NOMO-1 treated with DMSO at 0.1 percent for 48 hours (cell line): ENCODE measurements around the gene SIAE.
A peak's percentile ranks its signal among the peaks of the same experiment; 100 is the strongest.

Experiments used
- DNase-seq: peaks from one replicate; lab custom pipeline; 2025; ENCODE audit not compliant: unreplicated experiment; lab: John Stamatoyannopoulos, UW

SIAE gene, protein sequence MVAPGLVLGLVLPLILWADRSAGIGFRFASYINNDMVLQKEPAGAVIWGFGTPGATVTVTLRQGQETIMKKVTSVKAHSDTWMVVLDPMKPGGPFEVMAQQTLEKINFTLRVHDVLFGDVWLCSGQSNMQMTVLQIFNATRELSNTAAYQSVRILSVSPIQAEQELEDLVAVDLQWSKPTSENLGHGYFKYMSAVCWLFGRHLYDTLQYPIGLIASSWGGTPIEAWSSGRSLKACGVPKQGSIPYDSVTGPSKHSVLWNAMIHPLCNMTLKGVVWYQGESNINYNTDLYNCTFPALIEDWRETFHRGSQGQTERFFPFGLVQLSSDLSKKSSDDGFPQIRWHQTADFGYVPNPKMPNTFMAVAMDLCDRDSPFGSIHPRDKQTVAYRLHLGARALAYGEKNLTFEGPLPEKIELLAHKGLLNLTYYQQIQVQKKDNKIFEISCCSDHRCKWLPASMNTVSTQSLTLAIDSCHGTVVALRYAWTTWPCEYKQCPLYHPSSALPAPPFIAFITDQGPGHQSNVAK

DNA sequence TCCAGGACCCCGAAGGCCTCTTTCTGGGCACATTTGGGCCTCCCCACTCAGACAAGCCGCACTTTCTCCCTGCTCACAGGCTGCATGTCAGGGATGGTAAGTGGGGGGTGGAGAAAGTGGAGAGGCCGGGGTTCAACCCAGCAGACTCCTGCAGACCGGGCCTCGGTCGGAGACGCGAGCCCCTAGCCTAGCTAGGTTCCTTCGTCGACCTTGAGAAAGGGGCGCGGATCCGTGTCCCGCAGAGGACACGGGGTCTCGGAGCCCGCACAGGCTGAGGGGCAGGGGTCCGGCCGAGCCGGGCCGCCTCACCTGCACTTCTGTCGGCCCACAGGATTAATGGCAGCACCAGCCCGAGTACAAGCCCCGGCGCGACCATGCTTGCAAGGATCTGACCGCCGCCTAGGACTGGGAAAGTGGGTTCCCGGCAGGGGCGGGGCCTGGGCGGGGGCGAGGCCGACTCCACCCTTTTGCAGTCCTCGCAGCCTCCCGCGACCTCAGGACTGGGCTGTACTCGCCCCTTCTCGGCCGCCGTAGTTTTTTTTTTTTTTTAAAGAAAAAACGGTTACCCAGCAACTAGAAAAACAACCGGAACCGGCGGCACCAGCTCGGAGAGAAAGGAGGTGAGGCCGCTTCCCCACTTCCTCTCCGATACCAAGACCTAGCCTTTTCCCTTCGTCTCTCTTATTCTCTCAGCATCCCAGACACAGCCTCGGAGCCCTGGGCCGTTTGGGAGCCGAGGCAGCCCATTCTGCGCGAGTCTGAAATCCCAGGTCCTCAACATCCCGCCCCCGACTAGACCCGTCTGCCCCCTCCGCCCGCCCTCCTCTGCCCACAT, at the start of gene SIAE, which contains the start of gene SPA17:
SIAE (minus strand) TSS at position 407 of the 835 bp plus-strand sequence; CDS start at position 376, 31 bp downstream.
SPA17 (plus strand) TSS at position 572 of the 835 bp plus-strand sequence. CDS start 1,361 bp downstream, outside the sequence.
- peak; percentile 93 for DNase-seq

DNA sequence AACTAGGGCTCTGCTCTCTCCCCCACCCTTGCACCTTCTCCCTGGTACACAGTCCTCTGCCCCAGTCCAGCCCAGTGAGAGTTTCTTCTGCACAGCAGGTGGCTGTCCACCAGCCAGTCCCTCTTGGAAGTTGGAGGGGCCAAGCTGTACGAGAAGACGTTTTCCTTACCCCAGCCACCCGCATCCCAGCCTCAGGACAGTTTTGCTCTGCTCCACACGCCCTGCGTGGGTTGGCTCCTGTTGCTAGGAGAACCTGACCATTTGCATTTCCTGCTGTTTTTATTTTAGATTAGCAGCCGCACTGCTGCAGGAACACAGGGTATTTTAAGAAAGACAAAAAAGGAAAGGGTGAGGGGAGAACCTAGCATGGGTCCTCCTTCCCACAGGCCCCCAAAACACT, 48.6 kb upstream of the SIAE start:
- DNase-seq: no peak

DNA sequence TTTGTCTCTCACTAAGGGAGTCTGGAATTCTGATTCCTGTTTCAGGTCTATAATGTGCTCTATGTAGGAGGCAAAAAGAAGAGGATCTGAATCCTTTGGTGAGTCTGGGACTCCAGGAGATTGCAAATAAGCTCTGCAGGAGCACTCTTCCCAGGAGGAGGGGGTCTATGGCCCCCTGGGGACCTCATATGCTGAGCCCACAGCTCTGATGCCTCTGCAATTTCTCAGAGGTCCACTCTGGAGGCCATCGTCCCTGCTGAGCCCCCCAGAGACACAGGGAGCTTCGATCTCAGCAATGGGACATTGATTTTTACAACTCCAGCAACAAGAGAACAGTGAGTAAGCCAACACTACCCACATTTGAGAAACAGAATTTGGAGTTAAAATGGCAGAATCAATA, 46.0 kb upstream of the SIAE start:
- DNase-seq: no peak

DNA sequence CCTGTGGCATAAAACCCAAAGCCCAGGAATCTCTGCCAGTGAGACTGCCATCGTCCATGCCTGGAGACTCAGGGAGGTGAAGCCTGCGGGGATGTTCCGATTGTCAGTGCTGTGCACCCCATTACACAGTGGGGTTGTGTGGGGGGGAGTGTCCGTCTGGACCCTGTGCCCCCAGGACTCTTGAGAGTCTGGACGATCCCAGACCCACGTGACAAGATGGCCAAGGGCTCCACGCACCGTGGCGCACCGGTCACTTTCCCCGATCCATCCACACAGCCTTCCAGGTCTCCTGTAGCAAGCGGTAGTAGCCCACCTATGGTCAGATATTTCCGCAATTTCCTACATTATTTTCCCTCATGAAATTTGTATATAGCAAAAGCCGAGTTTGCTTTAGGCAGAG, 45.3 kb upstream of the SIAE start:
- DNase-seq: no peak

DNA sequence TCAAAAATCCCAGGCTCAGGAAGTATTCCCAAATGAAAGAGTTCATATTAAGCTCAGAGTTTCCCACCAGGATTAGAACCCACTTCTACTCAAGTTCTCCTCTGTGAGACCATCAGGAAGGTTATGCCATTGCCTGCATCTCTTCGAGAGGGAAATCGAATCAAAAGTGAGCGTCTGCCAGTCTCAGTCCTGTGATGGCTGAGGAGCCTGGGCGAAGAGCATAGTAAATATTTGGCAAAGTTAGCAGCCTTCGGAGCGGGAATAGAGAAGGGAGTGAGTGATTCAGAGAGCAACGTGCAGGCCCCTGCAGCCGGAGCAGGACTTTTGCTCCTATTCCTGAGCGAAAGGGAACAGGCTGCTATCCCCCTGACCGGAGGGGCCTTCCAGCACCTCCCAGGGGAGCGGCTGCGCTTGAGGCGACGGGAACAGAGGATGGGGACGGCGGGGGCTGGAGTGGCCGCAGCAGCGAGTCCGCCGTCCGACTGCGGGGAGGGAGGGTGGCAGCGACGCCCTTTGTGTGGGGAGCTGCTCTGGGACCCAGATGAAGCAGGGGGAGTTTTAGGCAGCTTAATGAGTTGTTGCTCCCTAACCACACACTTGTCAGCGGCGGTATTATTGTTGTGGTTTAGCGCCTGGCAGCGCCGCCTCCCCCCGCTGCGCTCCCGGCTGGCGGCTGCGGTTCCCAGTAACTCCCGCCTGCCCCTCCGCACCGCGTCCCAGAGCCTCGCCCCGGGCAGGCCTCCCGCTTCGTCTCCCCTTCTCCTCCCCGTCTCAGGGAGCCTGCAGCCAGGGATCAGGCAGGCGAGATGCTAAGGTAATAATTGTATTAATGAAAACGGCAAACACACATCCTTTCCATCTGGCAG, 44.5 kb upstream of the SIAE start:
- DNase-seq: no peak

DNA sequence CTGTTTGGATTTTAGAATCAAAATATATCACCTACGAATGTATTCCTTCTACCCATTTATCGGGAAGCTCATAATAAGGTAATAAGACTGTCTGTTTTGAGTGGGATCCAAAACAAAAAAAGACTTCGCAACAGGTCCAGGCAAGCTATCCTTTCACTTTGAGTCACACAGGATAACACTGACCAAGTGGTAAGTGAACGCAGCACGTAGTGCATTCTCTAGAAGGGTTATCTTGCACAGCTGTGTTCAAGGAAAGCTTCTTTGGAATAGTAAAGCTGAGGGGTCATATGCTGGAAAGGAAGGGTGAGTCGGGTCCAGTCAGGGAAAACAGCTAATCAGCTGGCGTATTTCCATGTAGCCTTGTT, 43.9 kb upstream of the SIAE start:
- no peak for DNase-seq

DNA sequence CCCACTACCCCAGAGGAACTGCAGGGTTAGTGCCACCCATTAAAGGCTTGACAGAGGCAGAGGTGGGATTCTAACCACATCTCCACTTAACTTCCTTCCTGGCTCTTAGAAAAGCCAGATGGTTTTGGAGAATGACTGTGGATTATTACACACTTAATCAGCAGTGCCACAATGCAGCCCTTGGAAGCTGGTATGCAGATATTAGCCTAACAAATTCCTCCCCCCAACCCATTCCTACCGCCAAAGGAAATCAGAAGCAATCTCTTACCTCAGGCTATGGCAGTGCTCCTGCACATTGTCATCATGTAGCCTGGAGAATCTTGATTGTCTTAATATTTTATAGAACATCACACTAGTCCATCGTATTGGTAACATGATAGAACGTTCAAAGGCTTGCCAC, 43.1 kb upstream of the SIAE start:
- no peak for DNase-seq

DNA sequence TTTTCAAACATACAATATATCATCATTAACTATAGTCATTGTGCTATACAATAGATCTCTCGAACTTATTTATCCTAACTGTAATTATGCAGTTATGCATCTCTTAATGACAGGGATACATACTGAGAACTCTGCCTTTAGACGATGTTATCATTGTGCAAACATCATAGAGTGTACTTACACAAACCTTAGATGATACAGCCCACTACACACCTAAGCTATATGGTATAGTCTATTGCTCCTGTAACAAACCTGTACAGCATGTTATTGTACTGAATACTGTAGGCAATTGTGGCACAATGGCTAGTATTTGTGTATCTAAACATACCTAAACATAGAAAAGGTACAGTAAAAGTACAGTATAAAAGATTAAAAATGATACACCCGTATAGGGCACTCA, 38.9 kb upstream of the SIAE start:
- DNase-seq: no peak

DNA sequence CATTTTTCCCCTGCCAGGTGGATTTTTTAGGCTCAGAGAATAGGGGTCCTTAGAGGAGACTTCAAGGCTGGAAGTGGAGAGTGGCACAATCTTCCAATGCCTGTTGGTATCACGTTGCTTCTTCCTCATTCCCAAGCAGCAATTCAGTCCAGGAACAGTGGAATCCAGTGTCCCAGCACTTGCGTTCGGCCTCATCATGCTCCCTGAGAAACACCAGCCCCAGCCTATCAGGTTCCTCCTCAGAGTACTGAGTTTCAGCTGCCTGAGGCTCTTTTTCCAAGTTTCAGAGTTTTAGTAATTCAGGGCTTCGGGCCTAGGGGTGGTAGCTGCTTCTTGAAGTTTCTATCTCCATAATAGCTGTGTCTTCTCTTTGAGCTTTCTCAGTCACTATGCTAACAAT, 34.3 kb upstream of the SIAE start:
- no peak for DNase-seq

DNA sequence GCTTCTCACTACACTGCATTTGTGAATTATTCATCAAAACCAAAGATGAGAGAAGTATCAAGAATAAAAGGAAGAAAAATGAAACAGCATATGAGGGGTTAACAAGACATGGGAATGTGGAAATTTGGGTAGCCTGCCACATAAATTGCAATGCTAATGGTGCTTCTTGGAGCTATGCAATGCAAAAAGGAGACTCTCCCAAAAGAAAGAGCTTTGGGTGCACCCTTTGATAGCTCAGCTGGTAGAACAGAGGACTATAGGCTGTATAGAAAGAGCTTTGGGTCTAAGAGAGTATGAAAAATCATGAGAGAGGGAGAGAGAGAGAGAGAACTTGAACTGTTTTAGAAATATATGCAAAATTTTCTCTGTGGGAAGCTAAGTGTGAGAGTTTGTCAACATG, 26.5 kb upstream of the SIAE start:
- no peak for DNase-seq

DNA sequence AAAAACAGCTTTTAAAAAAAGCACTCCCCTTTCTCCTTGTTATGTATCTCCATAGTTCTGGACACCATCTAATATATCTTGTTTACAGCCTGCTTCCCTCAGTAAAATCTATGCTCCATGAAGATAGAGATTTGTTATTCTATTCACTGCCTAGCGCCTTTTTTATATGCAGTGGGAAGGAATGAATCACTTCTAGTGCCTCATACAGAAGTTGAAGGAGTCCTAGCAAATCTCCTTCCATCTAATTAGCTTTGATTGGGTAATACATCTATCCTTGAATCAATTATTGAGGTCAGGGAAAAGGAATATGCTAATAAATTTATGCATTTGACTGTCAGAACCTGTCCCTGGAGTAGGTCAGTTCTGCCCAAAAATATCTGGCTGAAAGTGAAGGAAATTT, 26.0 kb upstream of the SIAE start:
- DNase-seq: no peak

DNA sequence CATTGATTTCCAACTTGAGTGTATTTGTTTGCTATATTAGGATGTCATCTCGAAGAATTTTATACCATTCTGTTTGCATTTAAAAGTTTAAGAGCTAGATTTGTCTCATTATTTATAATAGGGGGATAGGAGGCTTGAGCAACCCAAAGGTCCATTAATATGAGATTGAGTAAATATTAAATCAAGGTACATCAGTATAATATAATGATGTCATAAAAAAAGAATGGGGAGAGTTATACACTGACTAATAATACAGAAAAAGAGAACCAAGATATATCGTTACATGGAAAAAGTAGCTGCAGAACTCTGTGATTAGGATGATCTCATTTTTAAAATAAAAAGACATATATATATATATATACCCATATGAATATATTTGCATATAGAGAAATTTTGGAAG, 19.6 kb upstream of the SIAE start:
- DNase-seq: no peak

DNA sequence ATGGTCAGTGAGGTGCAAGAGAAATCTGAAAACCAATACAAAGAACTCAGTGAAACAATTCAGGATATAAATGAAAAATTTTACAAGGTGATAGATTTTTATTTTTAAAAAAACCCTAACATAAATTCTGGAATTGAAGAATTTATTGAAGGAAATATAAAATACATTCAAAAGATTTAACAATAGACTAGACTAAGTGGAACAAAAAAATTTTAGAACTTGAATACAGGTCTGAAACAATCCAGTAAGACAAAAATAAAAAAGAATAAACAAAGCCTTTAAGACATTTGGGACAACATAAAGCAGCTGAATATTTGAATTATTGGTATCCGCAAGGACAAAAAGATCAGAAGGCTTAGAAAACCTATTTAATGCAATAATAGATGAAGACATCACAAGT, 8.9 kb upstream of the SIAE start:
- DNase-seq: no peak

DNA sequence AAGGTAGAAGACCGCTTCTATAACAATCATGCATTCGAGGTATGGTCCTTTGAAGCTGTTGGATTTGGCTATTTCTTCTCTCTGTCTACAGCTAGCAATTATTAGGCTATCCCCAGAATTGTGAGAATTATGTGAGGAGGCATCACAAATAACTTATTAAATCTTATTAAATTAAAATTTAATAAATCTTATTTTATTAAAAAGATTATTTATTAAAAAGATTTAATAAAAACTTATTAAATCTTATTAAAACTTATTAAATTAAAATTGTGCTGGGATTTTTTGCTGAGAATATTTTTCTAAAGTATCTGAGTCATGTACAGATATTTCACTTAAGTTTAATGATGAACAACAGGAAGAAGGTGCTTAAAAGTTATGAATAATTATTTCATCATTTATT, 7.9 kb upstream of the SIAE start:
- DNase-seq: no peak

DNA sequence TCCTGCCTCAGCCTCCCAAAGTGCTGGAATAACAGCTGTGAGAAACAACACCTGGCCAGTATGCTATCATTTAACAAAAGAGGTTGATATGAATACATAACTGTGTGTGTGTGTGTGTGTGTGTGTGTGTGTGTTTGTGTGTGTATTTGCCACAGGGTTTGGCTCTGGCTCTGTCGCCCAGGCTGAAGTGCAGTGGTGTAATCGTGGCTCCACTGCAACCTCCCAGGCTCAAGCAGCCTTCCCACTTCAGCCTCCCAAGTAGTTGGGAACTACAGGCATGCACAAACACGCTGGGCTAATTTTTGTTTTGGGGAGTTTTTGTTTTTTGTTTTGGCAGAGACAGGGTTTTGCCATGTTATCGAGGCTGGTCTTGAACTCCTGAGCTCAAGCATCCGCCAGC, 4.9 kb upstream of the SIAE start:
- DNase-seq: no peak

DNA sequence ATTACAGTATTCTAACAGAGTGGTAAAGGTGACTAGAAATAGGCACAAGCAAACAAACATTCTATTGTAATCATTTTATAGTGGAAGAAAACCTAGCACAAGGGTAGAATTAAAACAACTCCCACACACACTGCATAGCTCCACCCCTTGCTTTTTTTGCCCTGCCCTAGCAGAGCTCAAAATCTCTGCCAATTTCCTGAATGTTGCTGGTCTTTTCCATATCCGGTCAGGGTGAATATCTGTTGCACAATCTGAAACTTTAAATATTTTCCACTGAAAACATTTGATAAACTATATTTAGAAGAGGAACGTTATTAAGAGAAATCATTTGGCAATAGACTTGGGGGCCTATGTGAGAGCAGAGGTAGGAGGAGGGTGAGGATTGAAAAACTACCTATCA, 2.8 kb upstream of the SIAE start:
- DNase-seq: peak; percentile 51

DNA sequence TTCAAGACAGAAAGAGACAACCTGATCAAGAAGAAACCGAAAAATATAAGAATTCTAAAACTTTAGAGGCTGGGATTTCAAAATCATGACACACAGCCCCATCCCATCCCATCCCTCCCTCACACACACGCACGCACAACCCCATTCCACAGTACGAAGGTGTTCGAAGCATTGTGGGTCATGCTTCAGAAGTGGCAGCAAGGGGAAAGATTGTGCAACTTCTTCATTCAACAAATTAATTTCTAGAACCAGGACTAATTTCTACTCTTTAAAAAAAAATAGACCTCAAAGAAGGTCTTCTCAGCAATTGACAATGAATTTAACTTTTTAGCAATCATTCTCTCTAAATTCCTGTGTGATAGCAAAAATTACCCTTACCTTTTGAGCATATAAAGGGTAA, 1.0 kb upstream of the SIAE start:
- DNase-seq: no peak

DNA sequence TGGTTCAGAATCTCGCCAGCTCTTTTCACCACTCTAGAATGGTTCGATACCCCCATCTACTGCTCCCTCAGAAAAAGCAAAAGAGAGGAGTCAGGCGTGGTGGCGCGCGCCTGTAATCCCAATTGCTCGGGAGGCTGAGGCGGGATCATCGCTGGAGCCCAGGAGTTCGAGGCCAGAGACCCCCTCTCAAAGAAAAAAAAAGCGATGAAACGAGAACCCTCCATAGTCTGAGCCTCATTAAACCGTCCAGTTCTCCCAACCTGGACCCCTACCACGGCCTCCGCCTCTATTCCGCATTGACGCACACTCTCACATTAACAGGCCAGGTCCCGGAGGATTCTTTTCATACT, 604 bp upstream of the SIAE start:
- no peak for DNase-seq

DNA sequence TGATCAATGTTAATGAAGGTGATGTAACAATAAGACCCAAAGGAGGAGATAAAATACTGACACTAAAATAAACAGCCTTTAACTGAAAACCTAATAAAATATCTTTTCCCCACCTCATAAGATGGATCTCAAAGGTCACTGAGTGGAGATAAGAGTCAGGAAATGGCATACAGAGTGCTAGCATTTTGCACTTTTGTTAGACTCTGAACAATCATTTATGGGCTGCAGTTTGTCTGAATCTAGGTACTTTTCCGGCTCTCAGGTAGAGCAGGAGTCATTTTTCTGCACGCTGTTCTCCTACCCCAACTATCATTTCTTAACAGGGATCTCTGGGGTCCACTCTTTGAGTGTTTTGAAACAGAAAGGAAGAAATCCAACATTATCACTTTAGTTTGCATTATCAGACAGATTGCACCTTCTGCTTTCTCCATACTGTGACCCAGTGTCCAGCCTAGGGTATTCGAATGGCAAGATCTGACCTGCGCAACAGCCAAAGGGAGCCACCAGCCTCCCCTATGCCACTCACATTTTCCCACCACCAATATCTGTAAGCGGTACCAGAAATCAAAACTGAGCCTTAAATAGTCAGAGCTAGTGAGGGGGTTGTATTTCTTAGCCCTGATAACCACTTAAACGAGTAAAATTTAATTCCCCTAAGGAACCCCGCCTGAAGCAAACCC, 863 bp downstream of the SIAE start:
- DNase-seq: no peak

DNA sequence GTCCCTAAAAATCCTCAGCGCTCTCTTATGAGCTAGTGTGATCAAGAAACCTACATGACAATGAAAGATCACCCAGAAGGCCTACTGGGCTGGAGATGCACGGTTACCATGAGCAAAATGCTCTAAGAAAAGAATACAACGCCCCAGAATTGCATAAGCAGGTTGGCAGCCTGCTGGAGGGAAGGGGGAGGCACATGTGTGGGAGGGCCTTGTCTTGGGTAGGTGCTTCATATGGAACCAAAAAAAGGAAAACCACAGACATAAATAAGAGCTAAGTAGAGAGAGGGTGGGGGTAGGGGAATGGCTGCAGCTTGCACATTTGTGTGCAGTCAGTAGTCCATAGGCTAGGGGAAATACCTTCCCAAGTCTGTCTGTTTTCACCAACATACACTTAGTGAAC, 2.8 kb downstream of the SIAE start:
- DNase-seq: peak; percentile 95

DNA sequence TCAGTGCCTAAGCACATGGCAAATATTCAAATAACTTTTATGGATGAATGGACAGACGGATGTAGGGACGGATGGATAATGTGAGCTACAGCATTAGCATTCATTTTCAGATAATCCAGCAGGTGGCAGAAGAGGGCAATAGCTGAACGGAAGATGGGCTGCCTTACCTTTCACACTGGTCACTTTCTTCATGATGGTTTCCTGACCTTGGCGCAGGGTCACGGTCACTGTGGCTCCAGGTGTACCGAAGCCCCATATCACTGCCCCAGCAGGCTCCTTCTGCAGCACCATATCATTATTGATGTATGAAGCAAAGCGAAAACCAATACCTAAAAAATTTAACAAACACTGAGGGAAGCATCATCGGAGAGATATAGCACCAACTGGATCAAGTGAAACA, 4.3 kb downstream of the SIAE start:
- DNase-seq: peak; percentile 58
